VCaP (cell line): ENCODE results near the gene DOCK6.
A peak's percentile ranks its signal among the peaks of the same experiment; 100 is the strongest.

Experiments
- H3K27ac ChIP-seq: fragments of 450-650 bp; 2 replicates; pipeline ENCODE4 v1.5.1; 2017
- TF ChIP-seq, protein P1 (sequence below): fragments of 450-650 bp; conservative IDR thresholded peaks from 2 replicates; pipeline ENCODE4 v1.5.1; 2017; ENCODE audit warnings: mild to moderate bottlenecking, moderate library complexity

Gene DOCK6

GRCh38 chr19:11273296-11273695 is 11.0 kb upstream of the DOCK6 start:
- TF ChIP-seq, protein P1, sequence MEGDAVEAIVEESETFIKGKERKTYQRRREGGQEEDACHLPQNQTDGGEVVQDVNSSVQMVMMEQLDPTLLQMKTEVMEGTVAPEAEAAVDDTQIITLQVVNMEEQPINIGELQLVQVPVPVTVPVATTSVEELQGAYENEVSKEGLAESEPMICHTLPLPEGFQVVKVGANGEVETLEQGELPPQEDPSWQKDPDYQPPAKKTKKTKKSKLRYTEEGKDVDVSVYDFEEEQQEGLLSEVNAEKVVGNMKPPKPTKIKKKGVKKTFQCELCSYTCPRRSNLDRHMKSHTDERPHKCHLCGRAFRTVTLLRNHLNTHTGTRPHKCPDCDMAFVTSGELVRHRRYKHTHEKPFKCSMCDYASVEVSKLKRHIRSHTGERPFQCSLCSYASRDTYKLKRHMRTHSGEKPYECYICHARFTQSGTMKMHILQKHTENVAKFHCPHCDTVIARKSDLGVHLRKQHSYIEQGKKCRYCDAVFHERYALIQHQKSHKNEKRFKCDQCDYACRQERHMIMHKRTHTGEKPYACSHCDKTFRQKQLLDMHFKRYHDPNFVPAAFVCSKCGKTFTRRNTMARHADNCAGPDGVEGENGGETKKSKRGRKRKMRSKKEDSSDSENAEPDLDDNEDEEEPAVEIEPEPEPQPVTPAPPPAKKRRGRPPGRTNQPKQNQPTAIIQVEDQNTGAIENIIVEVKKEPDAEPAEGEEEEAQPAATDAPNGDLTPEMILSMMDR: no peak
- H3K27ac ChIP-seq: no peak overlapping the region

DNA sequence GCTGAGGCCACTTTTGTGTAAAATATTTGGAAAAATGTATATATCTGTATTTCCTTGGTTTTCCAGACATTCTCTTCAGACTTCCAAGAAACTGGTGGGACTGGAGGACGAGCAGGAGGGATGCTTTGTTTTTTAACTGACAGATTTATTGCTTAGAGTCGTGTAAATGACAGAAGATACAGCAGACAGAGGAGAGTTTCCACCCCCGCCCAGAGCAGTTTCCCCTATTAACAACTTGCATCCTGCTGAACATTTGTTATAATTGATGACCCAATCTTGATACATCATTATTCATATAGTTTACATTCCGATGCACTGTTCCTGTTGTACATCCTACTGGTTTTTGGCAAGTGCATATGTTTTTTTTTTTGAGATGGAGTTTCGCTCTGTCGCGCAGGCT is 7.1 kb upstream of the DOCK6 start:
- TF ChIP-seq, protein P1: no peak
- peak overlapping the region; percentile 68 for H3K27ac ChIP-seq

GRCh38 chr19:11268783-11269267 is 6.5 kb upstream of the DOCK6 start:
- TF ChIP-seq, protein P1: no peak
- H3K27ac ChIP-seq: peak overlapping the region; percentile 68

- no peak overlapping the region for H3K27ac ChIP-seq
- TF ChIP-seq, protein P1: no peak
Observed at GRCh38 chr19:11267316-11268085, 5.2 kb upstream of the DOCK6 start.

- TF ChIP-seq, protein P1: no peak
- no peak overlapping the region for H3K27ac ChIP-seq
Observed at GRCh38 chr19:11265785-11266236, 3.5 kb upstream of the DOCK6 start.

GRCh38 chr19:11265177-11265784 is 3.0 kb upstream of the DOCK6 start:
- H3K27ac ChIP-seq: no peak overlapping the region

More at GRCh38 chr19:11265177-11265784, 3.0 kb upstream of the DOCK6 start:
- TF ChIP-seq, protein P1: no peak
